Neural cell (in vitro differentiated cells): ENCODE results near the gene PTTG1. TPM values are rescaled to one million over a fixed set of nuclear protein-coding genes. Genes with fewer than 3 reads are reported as not detected.

ENCODE experiments used
- H2AFZ ChIP-seq: fragments of 200-600, 300-800 bp; sonication (generic), shearing (Covaris generic); 2 replicates; pipeline ENCODE4 v1.6.0; 2014; ENCODE audit warnings: low read depth, mild to moderate bottlenecking, antibody characterized with exemption, low read length, moderate library complexity
- H3F3A ChIP-seq: fragments of 200-600 bp; shearing (Covaris generic); 2 replicates; pipeline ENCODE4 v1.6.1; 2016; ENCODE audit warnings: mild to moderate bottlenecking, moderate library complexity, mixed read lengths, antibody characterized with exemption, low read length; ENCODE audit not compliant: insufficient read depth, poor library complexity, severe bottlenecking
- H3K27ac ChIP-seq: fragments of 200-600, 300-800 bp; sonication (generic), shearing (Covaris generic); 2 replicates; pipeline ENCODE4 v1.5.1; 2014; ENCODE audit warnings: mild to moderate bottlenecking, low read length, moderate library complexity
- H3K27me3 ChIP-seq: fragments of 300-800, 200-600 bp; sonication (generic), shearing (Covaris generic); 2 replicates; pipeline ENCODE4 v1.6.0; 2014; ENCODE audit warnings: mild to moderate bottlenecking, low read depth, low read length, moderate library complexity; ENCODE audit not compliant: insufficient read depth
- H3K36me3 ChIP-seq: fragments of 300-800, 200-600 bp; sonication (generic), shearing (Covaris generic); 2 replicates; pipeline ENCODE4 v1.5.1; 2014; ENCODE audit warnings: mild to moderate bottlenecking, antibody characterized with exemption, low read length, moderate library complexity; ENCODE audit not compliant: insufficient read depth
- H3K4me2 ChIP-seq: fragments of 300-800, 200-600 bp; sonication (generic), shearing (Covaris generic); 2 replicates; pipeline ENCODE4 v1.6.0; 2014; ENCODE audit warnings: mild to moderate bottlenecking, low read length
- H3K4me3 ChIP-seq: fragments of 300-800, 200-600 bp; sonication (generic), shearing (Covaris generic); 2 replicates; pipeline ENCODE4 v1.5.1; 2014; ENCODE audit warnings: mild to moderate bottlenecking, low read length, moderate library complexity
- H3K79me2 ChIP-seq: fragments of 200-600 bp; shearing (Covaris generic); replicated peaks from 2 replicates; pipeline ENCODE4 v1.6.0; 2014; ENCODE audit warnings: mild to moderate bottlenecking, low read length, moderate library complexity; ENCODE audit not compliant: insufficient read depth
- H3K9ac ChIP-seq: fragments of 300-800, 200-600 bp; sonication (generic), shearing (Covaris generic); 2 replicates; pipeline ENCODE4 v1.6.1; 2016; ENCODE audit warnings: mild to moderate bottlenecking, low read length, mixed read lengths
- H3K9me2 ChIP-seq: fragments of 200-600 bp; shearing (Covaris generic); 2 replicates; pipeline ENCODE4 v1.6.1; 2016; ENCODE audit warnings: mild to moderate bottlenecking, low read length, mixed read lengths; ENCODE audit not compliant: insufficient read depth
- H3K9me3 ChIP-seq: fragments of 200-600, 300-800 bp; sonication (generic), shearing (Covaris generic); 2 replicates; pipeline ENCODE4 v1.6.1; 2016; ENCODE audit warnings: mild to moderate bottlenecking, mixed run types, low read length, moderate library complexity, mixed read lengths
- H4K20me1 ChIP-seq: fragments of 200-600 bp; shearing (Covaris generic); 2 replicates; pipeline ENCODE4 v1.6.1; 2016; ENCODE audit warnings: mild to moderate bottlenecking, mixed run types; ENCODE audit not compliant: insufficient read depth
- CTCF ChIP-seq: fragments of 450-650 bp; IDR thresholded peaks from 2 replicates; pipeline ENCODE4 v1.5.1; 2014; ENCODE audit warnings: antibody characterized with exemption, mild to moderate bottlenecking, moderate library complexity; ENCODE audit not compliant: poor library complexity, severe bottlenecking
- EP300 ChIP-seq: fragments of 450-650 bp; conservative IDR thresholded peaks from 2 replicates; pipeline ENCODE4 v1.6.1; 2014; ENCODE audit warnings: antibody characterized with exemption, mild to moderate bottlenecking, moderate library complexity; ENCODE audit not compliant: poor library complexity, severe bottlenecking
- EZH2 ChIP-seq: fragments of 200-600, 300-800 bp; shearing (Covaris generic), sonication (generic); IDR thresholded peaks from 2 replicates; pipeline ENCODE4 v1.6.1; 2014; ENCODE audit warnings: antibody characterized with exemption, low read length, borderline replicate concordance, mild to moderate bottlenecking; ENCODE audit not compliant: insufficient read depth, poor library complexity, severe bottlenecking
- MXI1 ChIP-seq: fragments of 450-650 bp; conservative IDR thresholded peaks from 2 replicates; pipeline ENCODE4 v1.6.1; 2014; ENCODE audit warnings: antibody characterized with exemption, mild to moderate bottlenecking; ENCODE audit not compliant: poor library complexity, severe bottlenecking
- POLR2AphosphoS5 ChIP-seq: IDR thresholded peaks from 2 replicates; pipeline ENCODE4 v1.6.1; 2012
- RAD21 ChIP-seq: fragments of 450-650 bp; conservative IDR thresholded peaks from 2 replicates; pipeline ENCODE4 v1.6.1; 2014; ENCODE audit warnings: antibody characterized with exemption, mild to moderate bottlenecking, moderate library complexity
- REST ChIP-seq: IDR thresholded peaks from 2 replicates; pipeline ENCODE4 v1.6.1; 2012; ENCODE audit warnings: borderline replicate concordance
- SMC3 ChIP-seq: fragments of 450-650 bp; conservative IDR thresholded peaks from 2 replicates; pipeline ENCODE4 v1.6.1; 2014; ENCODE audit warnings: antibody characterized with exemption, mild to moderate bottlenecking, moderate library complexity; ENCODE audit not compliant: poor library complexity
- TAF1 ChIP-seq: IDR thresholded peaks from 2 replicates; pipeline ENCODE4 v1.6.1; 2012; ENCODE audit warnings: low read depth
- polyA plus RNA-seq: library from polyadenylated mRNA; depleted of rRNA; stranded (reverse); fragments of >200 nt; gene quantifications from 2 replicates; pipeline ENCODE4 v1.2.3, GENCODE V29; 2014

Gene PTTG1
- polyA plus RNA-seq, 1 donor from 2014 or later, result 42.6 TPM

- Histone ChIP-seq H3K9me3 (no peaks in the 10 kb centered on the region), H3K9ac (no peak overlapping the region), H3K79me2 (peaks cover 24% of the 10 kb centered on the region), H3F3A (no peaks in the 10 kb centered on the region), H4K20me1 (no peaks in the 10 kb centered on the region), H3K27ac (no peak overlapping the region), H3K27me3 (no peaks in the 10 kb centered on the region), H3K9me2 (no peaks in the 10 kb centered on the region), H2AFZ (no peak overlapping the region), H3K4me2 (no peak overlapping the region), H3K4me3 (peak overlapping the region; percentile 72), H3K36me3 (no peaks in the 10 kb centered on the region)
- TF ChIP-seq POLR2AphosphoS5, result no peak
- TF ChIP-seq CTCF, result no peak
- no peak for TF ChIP-seq EZH2
- TF ChIP-seq TAF1, result no peak
- TF ChIP-seq EP300, result no peak
- no peak for TF ChIP-seq SMC3
- no peak for TF ChIP-seq MXI1
- no peak for TF ChIP-seq REST
- no peak for TF ChIP-seq RAD21
Observed at GRCh38 chr5:160423099-160423498, 1.4 kb downstream of the PTTG1 start.

GRCh38 chr5:160427607-160428006 lies 6.0 kb downstream of the PTTG1 start:
- H3K4me3 ChIP-seq, result no peak overlapping the region
- no peak overlapping the region for H3K9ac ChIP-seq
- H3K4me2 ChIP-seq, result no peak overlapping the region
- H3K27me3 ChIP-seq, result no peaks in the 10 kb centered on the region
- H3K27ac ChIP-seq, result no peak overlapping the region
- H3K79me2 ChIP-seq, result peaks cover 14% of the 10 kb centered on the region
- no peaks in the 10 kb centered on the region for H3K36me3 ChIP-seq
- no peaks in the 10 kb centered on the region for H3K9me3 ChIP-seq
- no peak for TF ChIP-seq TAF1
- no peak for TF ChIP-seq SMC3
- no peak for TF ChIP-seq POLR2AphosphoS5
- TF ChIP-seq REST, result no peak
- H3F3A ChIP-seq, result no peaks in the 10 kb centered on the region
- H4K20me1 ChIP-seq, result no peaks in the 10 kb centered on the region
- no peak overlapping the region for H2AFZ ChIP-seq
- H3K9me2 ChIP-seq, result no peaks in the 10 kb centered on the region
